HL-60 (cell line): ENCODE results near the gene RHBG.

Experiments
- DNase-seq, 2 experiments: peaks; one replicate each; pipeline ENCODE4 v3.0.0-alpha.2; 2010 to 2020; ENCODE audit warnings: low read depth in 1 of 2, low spot score in 1 of 2
- H3K27ac ChIP-seq: fragments of 250-450 bp; sonication (Bioruptor Pico); replicated peaks from 2 replicates; pipeline ENCODE4 v1.5.1; 2020; ENCODE audit warnings: mild to moderate bottlenecking, moderate library complexity
- H3K27me3 ChIP-seq: fragments of 250-450 bp; sonication (Bioruptor Pico); 2 replicates; pipeline ENCODE4 v1.5.1; 2021; ENCODE audit warnings: mild to moderate bottlenecking, moderate library complexity; ENCODE audit not compliant: insufficient read depth, poor library complexity, severe bottlenecking
- H3K4me3 ChIP-seq: replicated peaks from 2 replicates; pipeline ENCODE4 v1.5.1; 2011; ENCODE audit warnings: mild to moderate bottlenecking, control low read depth, low read length; ENCODE audit not compliant: insufficient read depth
- GABPA ChIP-seq: IDR thresholded peaks from 2 replicates; pipeline ENCODE4 v1.6.1; 2012; ENCODE audit warnings: low read depth
- POLR2AphosphoS5 ChIP-seq: IDR thresholded peaks from 2 replicates; pipeline ENCODE4 v1.6.1; 2012; ENCODE audit warnings: low read depth
- SPI1 ChIP-seq: IDR thresholded peaks from 2 replicates; pipeline ENCODE4 v1.6.1; 2012; ENCODE audit warnings: low read depth, mild to moderate bottlenecking, borderline replicate concordance
- TF ChIP-seq, protein P1 (sequence below): IDR thresholded peaks from one replicate; pipeline ENCODE4 v1.5.1; 2011; ENCODE audit warnings: low read length, control low read depth, inconsistent platforms; ENCODE audit not compliant: insufficient read depth
- TF ChIP-seq, protein P2 (sequence below): IDR thresholded peaks from 2 replicates; pipeline ENCODE4 v1.6.1; 2012; ENCODE audit warnings: low read depth; ENCODE audit not compliant: insufficient replicate concordance

RHBG gene

DNA sequence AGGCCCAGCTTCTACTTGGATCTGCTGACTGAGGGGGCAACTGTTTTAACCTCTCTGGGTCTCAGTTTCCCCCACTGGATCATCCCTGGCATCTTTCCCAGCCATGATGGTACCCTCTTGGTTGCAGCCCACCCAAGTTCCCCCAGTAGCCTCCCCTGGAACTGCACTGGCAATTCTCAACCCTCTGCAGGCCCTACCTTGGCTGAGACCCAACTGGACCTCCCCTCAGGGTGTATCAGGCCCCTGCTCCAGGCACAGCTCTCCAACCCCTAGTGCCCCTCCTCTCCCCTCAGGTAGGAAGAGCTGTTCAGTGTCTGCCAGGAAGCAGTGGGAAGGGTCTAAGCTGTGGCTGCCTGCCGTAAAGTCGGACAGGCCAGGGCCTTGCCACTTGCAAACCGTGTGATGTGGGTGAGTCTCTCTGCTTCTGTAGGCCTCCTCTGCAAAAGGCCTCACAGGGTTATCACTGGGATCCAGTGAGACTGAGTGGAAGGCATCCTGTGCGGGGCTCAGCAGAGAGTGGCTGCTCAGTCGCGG lies 32.1 kb downstream of the RHBG start:
- H3K27me3 ChIP-seq = peaks cover 15% of the 10 kb centered on the region
- no peak for TF ChIP-seq GABPA
- TF ChIP-seq, protein P1, sequence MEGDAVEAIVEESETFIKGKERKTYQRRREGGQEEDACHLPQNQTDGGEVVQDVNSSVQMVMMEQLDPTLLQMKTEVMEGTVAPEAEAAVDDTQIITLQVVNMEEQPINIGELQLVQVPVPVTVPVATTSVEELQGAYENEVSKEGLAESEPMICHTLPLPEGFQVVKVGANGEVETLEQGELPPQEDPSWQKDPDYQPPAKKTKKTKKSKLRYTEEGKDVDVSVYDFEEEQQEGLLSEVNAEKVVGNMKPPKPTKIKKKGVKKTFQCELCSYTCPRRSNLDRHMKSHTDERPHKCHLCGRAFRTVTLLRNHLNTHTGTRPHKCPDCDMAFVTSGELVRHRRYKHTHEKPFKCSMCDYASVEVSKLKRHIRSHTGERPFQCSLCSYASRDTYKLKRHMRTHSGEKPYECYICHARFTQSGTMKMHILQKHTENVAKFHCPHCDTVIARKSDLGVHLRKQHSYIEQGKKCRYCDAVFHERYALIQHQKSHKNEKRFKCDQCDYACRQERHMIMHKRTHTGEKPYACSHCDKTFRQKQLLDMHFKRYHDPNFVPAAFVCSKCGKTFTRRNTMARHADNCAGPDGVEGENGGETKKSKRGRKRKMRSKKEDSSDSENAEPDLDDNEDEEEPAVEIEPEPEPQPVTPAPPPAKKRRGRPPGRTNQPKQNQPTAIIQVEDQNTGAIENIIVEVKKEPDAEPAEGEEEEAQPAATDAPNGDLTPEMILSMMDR = no peak
- TF ChIP-seq, protein P2, sequence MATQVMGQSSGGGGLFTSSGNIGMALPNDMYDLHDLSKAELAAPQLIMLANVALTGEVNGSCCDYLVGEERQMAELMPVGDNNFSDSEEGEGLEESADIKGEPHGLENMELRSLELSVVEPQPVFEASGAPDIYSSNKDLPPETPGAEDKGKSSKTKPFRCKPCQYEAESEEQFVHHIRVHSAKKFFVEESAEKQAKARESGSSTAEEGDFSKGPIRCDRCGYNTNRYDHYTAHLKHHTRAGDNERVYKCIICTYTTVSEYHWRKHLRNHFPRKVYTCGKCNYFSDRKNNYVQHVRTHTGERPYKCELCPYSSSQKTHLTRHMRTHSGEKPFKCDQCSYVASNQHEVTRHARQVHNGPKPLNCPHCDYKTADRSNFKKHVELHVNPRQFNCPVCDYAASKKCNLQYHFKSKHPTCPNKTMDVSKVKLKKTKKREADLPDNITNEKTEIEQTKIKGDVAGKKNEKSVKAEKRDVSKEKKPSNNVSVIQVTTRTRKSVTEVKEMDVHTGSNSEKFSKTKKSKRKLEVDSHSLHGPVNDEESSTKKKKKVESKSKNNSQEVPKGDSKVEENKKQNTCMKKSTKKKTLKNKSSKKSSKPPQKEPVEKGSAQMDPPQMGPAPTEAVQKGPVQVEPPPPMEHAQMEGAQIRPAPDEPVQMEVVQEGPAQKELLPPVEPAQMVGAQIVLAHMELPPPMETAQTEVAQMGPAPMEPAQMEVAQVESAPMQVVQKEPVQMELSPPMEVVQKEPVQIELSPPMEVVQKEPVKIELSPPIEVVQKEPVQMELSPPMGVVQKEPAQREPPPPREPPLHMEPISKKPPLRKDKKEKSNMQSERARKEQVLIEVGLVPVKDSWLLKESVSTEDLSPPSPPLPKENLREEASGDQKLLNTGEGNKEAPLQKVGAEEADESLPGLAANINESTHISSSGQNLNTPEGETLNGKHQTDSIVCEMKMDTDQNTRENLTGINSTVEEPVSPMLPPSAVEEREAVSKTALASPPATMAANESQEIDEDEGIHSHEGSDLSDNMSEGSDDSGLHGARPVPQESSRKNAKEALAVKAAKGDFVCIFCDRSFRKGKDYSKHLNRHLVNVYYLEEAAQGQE = no peak
- TF ChIP-seq POLR2AphosphoS5 = no peak
- TF ChIP-seq SPI1 = no peak
- H3K4me3 ChIP-seq = no peak overlapping the region
- no peak for DNase-seq
- H3K27ac ChIP-seq = no peak overlapping the region

GRCh38 chr1:156401681-156402081 lies 32.7 kb downstream of the RHBG start:
- Histone ChIP-seq H3K27me3 (peaks cover 17% of the 10 kb centered on the region), H3K27ac (no peak overlapping the region), H3K4me3 (no peak overlapping the region)
- TF ChIP-seq GABPA (no peak), SPI1 (no peak), POLR2AphosphoS5 (no peak)
- TF ChIP-seq, protein P1 = no peak
- TF ChIP-seq, protein P2 = no peak
- DNase-seq = no peak

DNA sequence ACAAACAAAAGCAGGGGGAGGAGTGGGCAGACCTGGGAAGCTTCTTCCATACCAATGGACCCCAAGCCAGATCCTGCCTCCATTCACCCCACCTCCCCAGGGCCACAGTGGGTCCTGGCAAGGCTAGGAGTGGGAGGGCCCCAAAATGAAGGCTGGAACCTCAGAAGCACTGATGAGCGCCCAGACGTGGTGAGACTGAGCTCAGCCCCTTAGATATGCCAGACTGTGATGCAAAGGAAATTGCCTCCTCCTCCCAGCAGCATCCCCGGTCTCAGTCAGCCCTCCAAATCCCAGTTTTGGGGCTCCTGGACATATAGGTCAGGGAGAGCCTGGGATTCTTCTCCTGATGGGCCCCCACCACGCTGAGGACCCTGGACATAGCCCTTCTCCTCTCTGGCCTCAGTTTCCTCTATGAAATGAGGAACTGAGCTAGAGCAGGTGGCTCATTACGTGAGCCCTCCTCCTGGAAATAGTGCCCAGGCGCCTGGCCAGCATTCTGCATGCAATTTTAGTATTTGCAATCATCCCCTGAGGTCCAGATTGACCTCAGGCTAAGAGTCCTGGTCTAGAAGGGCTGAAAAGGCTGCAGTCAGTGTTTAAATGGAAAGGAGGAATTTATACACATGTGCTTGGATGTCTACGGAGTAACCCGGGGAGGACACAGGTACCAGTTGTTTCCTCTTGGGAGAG lies 33.5 kb downstream of the RHBG start:
- H3K27ac ChIP-seq = no peak overlapping the region
- no peak for DNase-seq

More for the DNA sequence above, 33.5 kb downstream of the RHBG start:
- TF ChIP-seq GABPA = no peak
- TF ChIP-seq SPI1 = no peak
- TF ChIP-seq, protein P2 = no peak
- no peak for TF ChIP-seq POLR2AphosphoS5
- TF ChIP-seq, protein P1 = no peak
- H3K4me3 ChIP-seq = no peak overlapping the region
- H3K27me3 ChIP-seq = peaks cover 25% of the 10 kb centered on the region
